HG02759 (cell line): ENCODE measurements around the gene BDH1.

Experiments used
- ATAC-seq: cut with Tn5 transposase; IDR thresholded peaks from one replicate; pipeline ENCODE4 v1.9.1; 2021; ENCODE audit warnings: mild to moderate bottlenecking, moderate library complexity; ENCODE audit not compliant: unreplicated experiment

The BDH1 gene

DNA sequence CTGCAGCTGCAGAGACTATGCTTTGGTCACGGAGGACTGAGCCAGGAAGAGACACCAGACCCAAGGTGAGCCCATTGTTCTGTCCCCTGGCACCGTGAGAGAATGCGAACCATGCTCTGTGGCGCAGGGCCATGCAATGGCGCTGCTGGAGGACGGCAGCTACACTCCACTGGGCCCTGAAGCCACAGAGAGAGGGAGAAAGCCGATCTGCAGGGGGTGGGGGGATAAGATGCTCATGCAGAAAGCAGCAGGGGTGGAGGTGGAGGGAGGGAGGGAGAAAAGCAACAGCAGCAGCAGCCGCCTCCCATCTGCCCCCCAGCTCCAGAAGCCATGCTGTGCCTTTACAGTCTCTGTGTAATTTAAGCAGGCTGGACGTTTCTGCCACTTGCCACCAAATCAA is 5.3 kb downstream of the BDH1 start:
- no peak for ATAC-seq

DNA sequence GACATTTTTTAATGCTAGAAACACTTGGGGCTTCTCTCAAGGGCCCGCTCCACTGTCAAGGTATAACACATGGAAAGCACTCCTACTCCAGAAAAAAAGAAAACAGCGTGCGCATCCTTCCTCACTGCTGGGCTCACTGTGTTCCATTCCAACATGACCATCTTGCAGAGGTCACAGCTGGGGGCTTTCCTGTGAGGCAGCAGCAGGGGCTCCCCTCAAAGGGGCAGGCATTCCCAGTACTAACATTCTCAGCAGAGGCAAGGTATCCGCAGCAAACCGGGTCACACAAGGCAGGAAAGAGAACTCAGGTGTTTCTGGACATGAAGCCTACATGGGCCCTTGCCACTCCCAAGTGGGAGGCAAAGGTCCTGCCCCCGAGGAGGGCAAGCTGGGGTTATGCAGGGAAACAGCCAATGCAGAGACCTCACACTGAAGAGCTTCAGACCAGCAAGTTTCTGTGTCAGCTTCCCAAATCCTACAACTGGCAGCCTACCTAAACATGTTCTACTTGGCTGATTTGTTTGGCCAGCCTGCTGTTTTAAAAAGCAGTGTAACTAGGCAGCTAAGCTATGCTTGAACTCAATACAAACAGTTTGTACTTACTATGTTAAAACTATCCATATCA is 6.4 kb downstream of the BDH1 start:
- ATAC-seq, result no peak

DNA sequence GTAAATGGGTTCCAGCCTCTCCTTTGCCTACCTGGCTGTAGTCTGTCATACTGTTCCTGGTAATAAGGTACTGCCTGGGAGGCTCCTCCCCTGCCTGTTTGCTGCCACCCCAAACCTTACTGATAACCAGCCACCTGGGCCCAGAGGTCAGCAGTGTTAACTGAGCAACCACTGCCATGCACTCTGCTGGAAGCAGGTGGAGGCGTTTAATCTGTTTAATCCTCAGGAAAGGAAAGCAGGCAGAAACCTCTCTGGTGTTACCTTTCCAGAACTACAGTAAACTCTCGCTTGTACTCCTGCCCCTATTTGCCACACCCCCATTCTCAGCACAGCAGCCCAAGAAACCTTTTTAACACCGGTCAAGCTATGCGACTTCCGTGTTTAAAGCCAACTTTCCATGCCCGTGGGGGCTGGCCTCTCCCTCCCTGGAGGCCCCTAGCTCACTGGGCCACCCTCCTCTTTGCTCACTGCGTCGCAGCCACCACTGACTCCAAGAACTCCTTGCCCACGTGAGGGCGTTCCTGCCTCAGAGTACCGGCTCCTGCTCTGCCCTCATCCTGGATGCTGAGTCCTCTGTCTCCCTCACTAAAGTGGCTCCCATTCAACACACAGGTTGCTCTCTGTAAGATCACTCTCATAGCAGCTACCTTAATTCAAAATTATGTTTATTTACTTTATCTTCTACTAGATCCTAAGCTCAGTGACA is 8.3 kb downstream of the BDH1 start:
- no peak for ATAC-seq

DNA sequence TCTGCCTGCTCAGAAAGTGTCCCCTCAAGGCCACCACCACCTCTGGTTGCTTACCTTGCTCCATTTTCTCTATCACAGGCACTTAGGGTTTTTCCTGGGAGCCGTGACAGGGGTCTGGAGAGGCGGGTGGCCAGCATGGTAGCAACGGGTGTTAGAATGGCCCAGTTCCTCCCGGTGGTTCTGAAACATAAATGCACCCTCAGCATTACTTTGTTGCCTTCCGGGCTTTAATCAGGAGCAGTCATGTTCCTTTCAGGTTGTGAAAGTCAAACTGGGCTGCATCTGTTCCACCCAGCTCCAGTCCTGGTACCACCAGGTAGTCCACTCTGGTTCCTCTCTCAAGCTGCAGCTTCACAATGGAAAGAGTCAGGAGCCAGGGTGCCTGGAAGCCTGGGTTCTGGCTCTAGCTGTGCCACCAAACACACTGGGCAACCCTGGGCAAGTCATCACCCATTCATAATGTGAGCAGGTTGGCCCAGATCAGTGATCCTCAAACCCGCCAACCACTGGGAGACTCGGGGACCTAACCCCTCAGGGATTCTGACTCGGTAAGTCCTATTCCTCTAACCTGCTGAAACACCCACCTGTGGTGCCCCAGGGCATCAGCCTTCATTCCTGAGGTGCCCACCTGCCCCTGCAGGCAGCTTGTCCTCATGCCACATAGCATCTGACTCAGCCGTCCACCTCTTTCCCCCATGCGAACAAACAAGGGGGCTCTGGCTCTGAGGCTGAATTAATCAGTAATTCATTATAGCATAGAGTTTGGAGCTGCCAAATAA is 9.3 kb downstream of the BDH1 start:
- no peak for ATAC-seq

DNA sequence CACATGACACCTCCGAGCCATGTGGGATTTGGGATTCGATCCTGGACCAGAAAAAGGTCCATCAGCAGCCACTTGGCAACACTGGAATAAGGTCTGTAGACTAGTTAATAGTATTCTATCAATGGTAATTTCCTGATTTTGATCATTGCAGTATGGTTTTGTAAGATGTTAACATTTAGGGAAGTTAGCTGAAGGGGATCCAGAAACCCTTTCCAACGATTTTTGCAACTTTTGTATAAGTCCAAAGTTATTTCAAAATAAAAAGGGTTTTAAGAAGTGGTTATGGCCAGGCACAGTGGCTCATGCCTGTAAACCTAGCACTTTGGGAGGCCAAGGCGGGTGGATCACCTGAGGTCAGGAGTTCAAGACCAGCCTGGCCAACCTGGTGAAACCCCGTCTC is 10.2 kb downstream of the BDH1 start:
- ATAC-seq, result no peak

DNA sequence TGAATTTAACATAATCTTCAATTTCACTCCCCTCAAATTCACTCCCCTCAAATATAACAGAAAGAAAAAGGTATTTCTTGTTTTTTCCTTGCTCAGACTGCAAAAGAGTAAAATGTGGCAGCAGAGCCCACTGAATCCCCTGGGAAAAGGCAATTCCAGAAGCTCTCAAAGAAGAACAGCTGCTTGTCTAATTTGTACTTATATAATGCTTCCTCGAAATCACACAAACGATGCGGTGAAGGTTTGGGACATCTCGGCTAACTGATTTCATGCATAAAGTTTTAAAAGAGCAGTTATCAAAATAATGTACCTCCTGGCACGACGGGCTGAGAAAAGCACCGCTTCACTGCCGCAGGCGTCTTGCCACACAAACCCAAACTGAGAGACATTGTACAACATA is 10.7 kb downstream of the BDH1 start:
- ATAC-seq, result no peak

DNA sequence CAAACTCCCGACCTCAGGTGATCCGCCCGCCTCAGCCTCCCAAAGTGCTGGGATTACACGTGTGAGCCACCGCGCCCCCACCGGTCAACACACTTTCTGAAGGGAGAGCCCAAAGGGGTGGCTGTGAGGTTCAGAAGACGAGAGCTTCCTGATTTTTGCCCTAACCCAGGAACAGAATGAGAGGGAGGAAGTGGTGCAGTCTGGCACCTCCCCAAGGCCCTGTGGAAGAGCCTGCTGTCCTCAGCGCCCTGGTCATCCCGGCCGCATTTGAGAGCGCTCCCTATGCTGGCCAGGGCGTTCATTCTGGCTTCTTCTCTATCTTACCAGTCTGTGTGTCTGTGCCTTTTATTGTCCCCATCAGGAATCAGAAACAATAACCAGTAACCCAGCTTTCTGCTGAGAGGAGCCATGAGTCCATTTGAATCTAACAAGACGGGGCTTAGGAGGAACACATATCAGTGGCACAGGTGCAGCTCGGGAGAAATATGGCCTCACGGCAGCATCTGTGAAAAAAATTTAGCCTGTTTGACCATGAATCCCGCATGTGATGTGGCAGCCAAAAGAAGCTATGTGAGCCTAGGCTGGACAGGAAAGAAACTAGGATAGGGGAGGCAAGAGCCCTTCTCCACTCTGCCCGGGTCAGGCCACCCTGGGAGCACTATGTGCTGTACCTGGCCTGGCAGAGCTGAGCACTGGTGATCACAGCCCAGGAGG is 12.9 kb downstream of the BDH1 start:
- no peak for ATAC-seq

DNA sequence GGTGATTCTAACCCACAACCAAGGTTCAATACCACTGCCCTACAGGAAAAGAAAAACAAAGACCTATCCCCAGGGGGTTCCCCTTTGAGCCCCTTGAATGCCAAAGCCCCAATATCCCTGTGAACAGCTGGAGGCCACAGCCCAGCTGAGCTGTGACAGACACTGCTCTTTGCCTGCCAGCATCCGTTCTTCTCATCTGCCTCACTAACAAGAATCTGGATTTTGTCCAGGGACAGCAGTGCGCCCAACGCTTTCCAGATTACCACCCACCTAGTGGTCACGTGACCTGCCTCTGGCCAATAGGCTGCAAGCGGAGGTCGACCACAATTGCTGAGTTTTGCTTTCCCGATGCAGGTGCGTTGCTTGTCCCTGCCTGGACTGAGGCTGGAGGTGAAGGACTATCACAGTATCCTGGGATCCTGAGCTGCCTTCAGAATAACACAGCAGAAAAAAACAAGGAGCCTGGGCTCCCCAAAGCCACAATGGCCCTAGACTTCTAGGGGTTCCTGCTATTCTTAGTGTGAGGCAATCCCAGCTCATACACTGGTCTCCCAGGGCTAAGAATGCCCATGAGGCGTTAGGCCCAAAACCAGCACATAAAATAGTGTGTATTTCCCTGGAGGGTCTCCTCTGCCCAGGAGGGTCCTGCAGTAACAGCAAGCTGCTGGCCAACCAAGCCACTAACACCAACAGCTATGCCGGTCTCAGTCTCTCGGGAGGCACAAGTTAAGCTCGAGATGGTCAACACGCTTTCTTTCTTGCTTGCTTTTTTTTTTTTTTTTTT is 13.8 kb downstream of the BDH1 start:
- ATAC-seq, result no peak

DNA sequence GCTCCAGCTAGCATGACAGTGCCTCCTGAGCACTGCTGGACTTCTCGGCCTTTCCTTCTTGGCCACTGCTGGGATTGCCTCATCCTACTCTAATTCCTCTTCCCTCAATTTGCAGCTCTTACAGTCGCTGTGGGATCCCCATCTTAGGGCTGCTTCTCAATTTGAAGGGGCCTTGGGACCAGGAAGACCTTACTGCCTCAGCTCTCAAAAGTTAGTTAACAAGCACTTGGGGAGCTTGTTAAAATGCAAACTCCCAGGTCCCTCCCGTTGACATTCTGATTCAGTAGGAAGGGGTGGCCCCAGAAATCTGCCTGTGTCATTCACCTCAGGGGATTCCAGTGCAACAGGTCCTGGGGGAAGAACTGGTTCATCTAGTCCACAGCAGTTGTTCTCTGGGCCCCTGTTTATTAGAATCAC is 14.8 kb downstream of the BDH1 start:
- no peak for ATAC-seq

DNA sequence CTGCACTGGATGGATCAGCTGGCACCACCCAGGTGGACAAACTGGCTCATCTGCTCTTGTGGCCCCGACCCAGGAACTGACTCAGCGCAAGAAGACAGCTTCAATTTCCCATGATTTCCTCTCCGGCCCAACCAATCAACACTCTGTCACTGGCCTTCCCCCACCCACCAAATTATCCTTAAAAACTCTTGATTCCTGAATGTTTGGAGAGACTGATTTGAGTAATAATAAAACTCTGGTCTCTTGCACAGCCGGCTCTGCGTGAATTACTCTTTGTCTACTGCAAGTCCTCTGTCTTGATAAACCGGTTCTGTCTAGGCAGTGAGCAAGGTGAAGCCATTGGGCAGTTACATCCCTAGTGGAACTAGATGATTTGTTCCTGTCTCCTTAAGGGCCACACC is 16.1 kb downstream of the BDH1 start:
- ATAC-seq, result no peak

DNA sequence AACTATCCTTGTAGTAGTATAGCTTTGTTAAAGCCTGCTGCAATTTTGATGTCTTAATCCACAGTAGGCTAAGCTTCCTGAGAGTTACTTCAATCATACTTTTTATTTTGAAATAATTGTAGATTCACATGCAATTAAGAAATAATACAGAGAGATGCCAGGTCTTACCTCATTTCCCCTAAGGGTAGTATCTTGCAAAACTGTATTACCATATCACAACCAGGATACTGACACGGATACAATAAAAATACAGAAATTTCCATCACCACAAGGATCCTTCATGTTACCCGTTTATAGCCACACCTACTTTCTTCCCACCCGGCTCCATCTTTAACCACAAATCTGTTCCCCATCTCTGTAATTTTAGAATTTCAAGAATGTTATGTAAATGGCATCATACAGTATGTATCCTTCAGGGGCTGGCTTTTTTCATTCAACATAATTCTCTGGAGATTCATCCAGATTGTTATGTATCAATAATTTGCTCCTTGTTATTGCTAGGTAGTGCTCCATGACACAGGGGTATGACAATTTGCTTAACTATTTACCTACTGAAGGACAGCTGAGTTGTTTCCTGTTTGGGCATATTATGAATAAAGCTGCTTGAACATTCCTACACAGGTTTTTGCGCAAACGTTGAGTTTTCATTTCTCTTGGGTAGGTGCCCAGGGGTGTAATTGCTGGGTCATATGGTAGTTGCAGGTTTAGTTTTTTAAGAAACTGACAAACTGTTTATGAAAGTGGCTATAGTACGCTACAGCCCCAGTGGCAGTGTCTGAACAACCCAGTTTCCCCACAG is 21.6 kb downstream of the BDH1 start:
- no peak for ATAC-seq

DNA sequence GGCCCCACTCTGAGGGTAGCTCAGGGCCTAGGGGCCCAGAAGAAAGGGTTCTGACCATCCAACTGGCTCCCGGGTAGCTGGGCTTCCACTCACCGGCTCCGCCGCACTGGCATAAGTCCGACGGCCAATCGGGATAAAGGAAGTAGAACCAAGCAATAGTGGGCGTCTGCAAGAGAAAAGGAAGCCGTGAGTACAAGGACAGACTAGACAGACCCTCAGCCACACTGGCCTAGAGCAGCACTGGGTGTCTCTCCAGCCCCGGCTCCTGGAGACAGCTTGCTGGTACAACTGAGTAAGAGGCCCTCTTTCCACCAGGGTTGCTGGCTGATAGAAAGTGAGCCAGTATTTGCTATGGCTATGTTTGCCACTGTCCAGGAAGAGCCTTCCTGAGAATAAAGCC is 22.4 kb downstream of the BDH1 start:
- no peak for ATAC-seq

DNA sequence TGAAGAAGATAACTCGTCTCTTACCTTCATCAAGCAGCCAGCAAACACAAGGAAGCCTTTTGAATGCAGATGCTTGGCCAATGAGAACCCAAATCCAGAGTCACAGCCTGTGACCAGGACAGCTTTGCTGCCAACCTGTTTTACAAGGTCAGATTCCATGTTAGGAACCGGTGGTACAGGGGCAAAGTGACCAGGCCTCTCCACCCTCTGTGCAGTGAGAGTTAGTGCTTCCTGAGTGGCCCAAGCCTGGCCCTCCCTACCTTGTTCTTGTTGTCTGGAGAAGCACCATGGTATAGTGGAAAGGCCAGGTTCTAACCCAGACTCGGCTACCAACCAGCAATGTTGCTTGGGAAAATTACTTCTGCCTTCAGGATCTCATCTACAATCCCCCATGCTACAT is 23.4 kb downstream of the BDH1 start:
- ATAC-seq, result no peak

DNA sequence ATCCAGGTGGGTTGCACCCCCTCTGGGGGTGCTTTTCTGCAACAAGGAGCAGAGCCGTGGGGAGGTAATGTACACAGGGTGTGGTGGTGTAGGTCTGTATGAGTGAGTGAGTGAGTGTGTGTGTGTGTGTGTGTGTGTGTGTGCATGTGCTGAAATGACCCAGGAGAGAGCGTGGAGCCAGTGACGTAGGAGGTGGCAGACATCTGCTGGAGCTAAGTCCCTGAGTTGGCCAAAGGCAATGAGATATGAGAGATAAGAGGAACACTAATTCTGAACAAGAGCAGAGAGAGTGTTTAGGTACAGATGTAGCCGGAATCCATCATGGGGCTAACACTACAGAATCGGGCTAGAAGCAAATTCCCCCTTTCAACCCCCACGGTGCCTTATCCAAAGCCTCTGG is 27.6 kb downstream of the BDH1 start:
- no peak for ATAC-seq

DNA sequence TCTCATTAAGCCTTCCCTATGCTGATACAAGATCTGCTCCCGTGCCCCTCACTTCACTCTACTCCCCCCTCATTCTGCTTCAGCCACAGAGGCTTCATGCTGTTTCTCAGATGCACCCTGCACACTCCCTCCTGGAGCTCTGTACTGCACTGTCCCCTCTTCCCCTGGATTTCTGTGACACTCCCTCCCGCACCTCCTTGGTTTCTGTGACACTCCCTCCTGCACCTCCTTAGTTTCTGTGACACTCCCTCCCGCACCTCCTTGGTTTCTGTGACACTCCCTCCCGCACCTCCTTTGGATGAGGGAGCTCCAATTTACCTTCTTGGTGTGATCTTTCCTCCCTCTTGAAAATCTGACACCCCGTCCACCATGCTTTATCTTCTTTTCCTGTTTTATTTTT is 28.2 kb downstream of the BDH1 start:
- no peak for ATAC-seq

DNA sequence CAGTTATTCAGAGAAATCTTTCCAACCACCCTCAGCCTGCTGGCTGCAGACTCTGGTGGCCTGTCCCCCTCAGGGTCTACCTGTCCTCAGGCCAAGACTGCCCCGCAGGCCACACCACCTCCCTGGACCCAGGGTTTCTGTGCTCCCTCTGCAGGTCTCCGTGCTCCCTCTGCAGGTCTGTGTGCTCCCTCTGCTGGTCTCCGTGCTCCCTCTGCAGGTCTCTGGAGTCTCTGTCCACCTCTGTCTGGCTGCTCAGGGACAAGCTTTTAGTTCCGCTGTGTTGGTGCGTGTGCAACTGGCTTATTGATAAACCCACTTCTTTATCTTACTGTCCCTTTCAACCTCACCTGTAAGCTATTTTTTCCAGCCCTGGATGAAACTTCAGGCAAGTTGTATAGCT is 30.1 kb downstream of the BDH1 start:
- ATAC-seq, result no peak

DNA sequence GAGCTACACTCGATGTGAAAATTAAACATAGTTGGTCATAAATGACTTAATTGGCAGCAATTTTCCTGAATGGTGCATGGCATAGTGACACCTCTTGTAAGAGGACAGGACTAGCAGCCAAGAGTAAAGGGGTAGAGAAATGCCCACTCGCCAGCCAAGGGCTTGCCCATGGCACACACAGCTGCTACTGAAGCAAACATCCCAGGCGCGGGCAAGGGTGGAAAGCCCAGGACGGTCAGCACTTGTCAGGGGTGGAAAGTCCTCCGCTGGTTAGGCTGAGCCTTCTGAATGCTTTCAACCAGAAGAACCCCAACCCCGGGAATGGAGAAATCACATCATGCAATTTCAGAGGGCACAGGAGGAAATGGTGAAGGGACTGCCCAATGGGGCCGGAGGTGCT is 31.6 kb downstream of the BDH1 start:
- ATAC-seq, result no peak

DNA sequence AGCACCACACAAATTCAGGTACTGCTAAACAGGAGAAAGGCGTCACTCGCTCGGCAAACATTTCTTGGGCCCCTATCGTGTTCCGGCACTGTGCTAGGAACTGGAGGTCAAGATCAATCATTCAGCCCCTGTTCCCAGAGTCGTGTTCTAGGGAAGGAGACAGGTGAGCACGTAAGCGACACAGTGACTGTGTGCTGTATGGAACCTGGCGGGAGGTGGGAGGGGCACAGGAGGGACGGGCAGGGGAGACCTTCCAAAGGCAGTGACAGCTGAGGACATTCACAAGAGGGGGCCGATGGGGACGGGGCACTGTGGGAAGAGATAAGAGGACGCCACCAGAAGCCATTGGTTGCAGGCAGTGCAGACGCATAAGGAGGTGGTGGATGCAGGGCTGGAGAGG is 32.2 kb downstream of the BDH1 start:
- no peak for ATAC-seq

DNA sequence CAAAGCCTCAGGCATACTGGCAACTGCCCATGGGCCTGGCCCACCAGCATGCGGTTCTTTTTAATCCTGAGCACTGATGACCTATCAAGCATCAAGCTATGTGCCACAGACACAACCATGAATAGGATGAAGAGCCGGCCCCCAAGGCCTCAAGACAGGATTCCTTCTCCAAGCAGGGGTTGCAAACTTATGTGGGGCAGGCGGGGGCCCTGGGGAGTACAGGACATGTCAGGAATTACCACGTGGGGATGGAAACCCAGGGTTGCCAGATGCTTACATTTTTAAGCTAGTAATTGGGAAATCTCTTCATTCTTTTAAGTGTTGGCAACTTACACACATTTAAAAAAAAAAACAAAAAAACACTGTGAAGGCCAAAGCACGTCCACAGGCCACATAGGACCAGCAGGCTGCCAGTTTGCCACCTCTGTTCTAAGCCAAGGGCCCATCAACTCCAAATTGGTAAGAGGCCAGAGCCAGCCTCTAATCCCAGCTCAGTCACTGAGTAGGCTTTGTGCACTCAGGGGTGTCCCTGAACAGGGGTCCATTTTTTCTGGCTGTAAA is 32.8 kb downstream of the BDH1 start:
- no peak for ATAC-seq
